Measurements from ENCODE around the gene SH3BGRL2.

Gene SH3BGRL2

DNA sequence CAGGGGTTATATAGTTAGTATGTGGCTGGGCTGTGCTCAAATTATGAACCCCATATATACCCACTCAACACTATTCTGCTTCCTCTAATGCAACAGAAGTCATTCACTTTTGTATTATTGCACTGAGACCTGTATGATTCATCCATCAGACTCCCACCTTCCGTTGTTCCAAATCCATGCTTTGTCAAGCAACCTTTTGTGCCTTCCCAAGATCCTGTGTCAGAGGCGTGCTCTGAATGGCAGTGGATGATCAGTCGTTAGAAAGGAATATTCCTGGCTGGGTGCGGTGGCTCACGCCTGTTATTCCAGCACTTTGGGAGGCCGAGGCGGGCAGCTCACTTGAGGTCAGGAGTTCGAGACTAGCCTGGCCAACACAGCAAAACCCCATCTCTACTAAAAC is 103.2 kb downstream of the SH3BGRL2 start:
- DNase-seq, result no peak
- H2AFZ ChIP-seq (ENCODE audit: low read length), result no peak overlapping the region
- no peaks in the 10 kb centered on the region for H3K9me2 ChIP-seq (replicated peaks; ENCODE audit: insufficient read depth, low read length)
- H3K9ac ChIP-seq (ENCODE audit: low read length), result no peak overlapping the region
- H3K4me1 ChIP-seq (ENCODE audit: low read length), result no peaks in the 10 kb centered on the region
- no peaks in the 10 kb centered on the region for H3K36me3 ChIP-seq (replicated peaks; ENCODE audit: insufficient read depth, low read length)
- no peak overlapping the region for H3K4me3 ChIP-seq (ENCODE audit: low read length)
- no peaks in the 10 kb centered on the region for H4K20me1 ChIP-seq (ENCODE audit: insufficient read depth, low read length)
- no peaks in the 10 kb centered on the region for H3K9me3 ChIP-seq (replicated peaks; ENCODE audit: insufficient read depth, low read length)
- no peaks in the 10 kb centered on the region for H3K79me2 ChIP-seq (ENCODE audit: low read length)
- H3F3A ChIP-seq (ENCODE audit: insufficient read depth, low read length), result no peaks in the 10 kb centered on the region
- TF ChIP-seq, protein P1, sequence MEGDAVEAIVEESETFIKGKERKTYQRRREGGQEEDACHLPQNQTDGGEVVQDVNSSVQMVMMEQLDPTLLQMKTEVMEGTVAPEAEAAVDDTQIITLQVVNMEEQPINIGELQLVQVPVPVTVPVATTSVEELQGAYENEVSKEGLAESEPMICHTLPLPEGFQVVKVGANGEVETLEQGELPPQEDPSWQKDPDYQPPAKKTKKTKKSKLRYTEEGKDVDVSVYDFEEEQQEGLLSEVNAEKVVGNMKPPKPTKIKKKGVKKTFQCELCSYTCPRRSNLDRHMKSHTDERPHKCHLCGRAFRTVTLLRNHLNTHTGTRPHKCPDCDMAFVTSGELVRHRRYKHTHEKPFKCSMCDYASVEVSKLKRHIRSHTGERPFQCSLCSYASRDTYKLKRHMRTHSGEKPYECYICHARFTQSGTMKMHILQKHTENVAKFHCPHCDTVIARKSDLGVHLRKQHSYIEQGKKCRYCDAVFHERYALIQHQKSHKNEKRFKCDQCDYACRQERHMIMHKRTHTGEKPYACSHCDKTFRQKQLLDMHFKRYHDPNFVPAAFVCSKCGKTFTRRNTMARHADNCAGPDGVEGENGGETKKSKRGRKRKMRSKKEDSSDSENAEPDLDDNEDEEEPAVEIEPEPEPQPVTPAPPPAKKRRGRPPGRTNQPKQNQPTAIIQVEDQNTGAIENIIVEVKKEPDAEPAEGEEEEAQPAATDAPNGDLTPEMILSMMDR (IDR thresholded peaks at IDR 0.05; ENCODE audit: low read length), result no peak
- TF ChIP-seq EZH2phosphoT487 (IDR thresholded peaks at IDR 0.05; ENCODE audit: low read length) (no peak), EZH2 (optimal IDR thresholded peaks at IDR 0.05; ENCODE audit: low read depth, low read length) (no peak)
- H3K4me2 ChIP-seq (ENCODE audit: low read depth, low read length), result no peak overlapping the region
- H3K27me3 ChIP-seq (replicated peaks; ENCODE audit: insufficient read depth, low read length), result no peaks in the 10 kb centered on the region
- H3K27ac ChIP-seq (ENCODE audit: low read length), result no peak overlapping the region

DNA sequence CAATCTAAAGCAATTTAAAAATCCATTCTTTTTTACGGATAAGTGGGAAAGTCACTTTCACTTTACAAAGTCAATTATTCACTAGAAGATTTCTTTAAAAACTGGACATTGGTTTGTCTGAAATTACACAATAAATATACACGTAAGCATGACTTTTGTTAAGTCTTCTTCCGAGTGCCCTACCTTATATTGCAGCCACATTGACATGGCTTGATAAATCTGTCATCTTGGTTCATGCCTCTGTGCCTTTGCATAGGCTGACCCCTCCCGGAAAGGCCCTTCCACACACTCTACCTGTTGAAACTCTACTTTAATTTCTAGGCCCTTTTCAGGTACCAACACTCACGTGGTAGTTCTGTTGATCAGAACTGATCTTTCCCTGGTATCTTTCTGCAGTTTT is 104.1 kb downstream of the SH3BGRL2 start:
- no peaks in the 10 kb centered on the region for H3K9me2 ChIP-seq (replicated peaks; ENCODE audit: insufficient read depth, low read length)
- no peak overlapping the region for H3K9ac ChIP-seq (ENCODE audit: low read length)
- H3F3A ChIP-seq (ENCODE audit: insufficient read depth, low read length), result no peaks in the 10 kb centered on the region
- H3K4me1 ChIP-seq (ENCODE audit: low read length), result no peaks in the 10 kb centered on the region
- H3K4me2 ChIP-seq (ENCODE audit: low read depth, low read length), result no peak overlapping the region
- H3K27me3 ChIP-seq (replicated peaks; ENCODE audit: insufficient read depth, low read length), result no peaks in the 10 kb centered on the region
- no peak for DNase-seq
- H3K4me3 ChIP-seq (ENCODE audit: low read length), result no peak overlapping the region
- H3K36me3 ChIP-seq (replicated peaks; ENCODE audit: insufficient read depth, low read length), result no peaks in the 10 kb centered on the region
- H3K27ac ChIP-seq (ENCODE audit: low read length), result no peak overlapping the region
- no peaks in the 10 kb centered on the region for H4K20me1 ChIP-seq (ENCODE audit: insufficient read depth, low read length)
- no peaks in the 10 kb centered on the region for H3K79me2 ChIP-seq (ENCODE audit: low read length)
- TF ChIP-seq, protein P1 (IDR thresholded peaks at IDR 0.05; ENCODE audit: low read length), result no peak
- no peak for TF ChIP-seq EZH2 (optimal IDR thresholded peaks at IDR 0.05; ENCODE audit: low read depth, low read length)
- no peak for TF ChIP-seq EZH2phosphoT487 (IDR thresholded peaks at IDR 0.05; ENCODE audit: low read length)
- H3K9me3 ChIP-seq (replicated peaks; ENCODE audit: insufficient read depth, low read length), result no peaks in the 10 kb centered on the region
- H2AFZ ChIP-seq (ENCODE audit: low read length), result no peak overlapping the region

DNA sequence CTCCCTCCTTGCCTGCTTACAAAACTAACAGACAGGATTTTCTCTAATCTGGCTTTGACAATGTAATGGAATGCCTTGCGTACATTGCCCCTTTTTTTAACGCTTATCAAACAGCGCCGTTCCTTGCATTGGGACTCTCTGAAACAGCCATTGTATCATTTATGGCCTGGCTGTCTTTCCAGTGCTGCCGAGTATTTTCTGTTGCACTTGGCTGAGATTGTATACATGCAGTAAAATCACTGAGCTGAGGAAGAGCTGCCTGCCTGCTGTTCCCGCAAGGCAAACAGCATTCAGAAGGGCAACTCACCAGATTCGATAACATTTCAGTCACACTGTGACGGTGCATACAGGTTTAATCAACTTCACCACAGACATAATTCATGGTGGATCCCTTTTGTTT is 106.0 kb downstream of the SH3BGRL2 start:
- Histone ChIP-seq H3K27me3 (replicated peaks; ENCODE audit: insufficient read depth, low read length) (no peaks in the 10 kb centered on the region), H2AFZ (ENCODE audit: low read length) (no peak overlapping the region), H3K27ac (ENCODE audit: low read length) (no peak overlapping the region), H3K36me3 (replicated peaks; ENCODE audit: insufficient read depth, low read length) (no peaks in the 10 kb centered on the region), H3K4me2 (ENCODE audit: low read depth, low read length) (no peak overlapping the region), H3K4me3 (ENCODE audit: low read length) (no peak overlapping the region), H3K4me1 (ENCODE audit: low read length) (no peaks in the 10 kb centered on the region), H3F3A (ENCODE audit: insufficient read depth, low read length) (no peaks in the 10 kb centered on the region), H4K20me1 (ENCODE audit: insufficient read depth, low read length) (no peaks in the 10 kb centered on the region), H3K9me3 (replicated peaks; ENCODE audit: insufficient read depth, low read length) (no peaks in the 10 kb centered on the region), H3K79me2 (ENCODE audit: low read length) (no peaks in the 10 kb centered on the region), H3K9me2 (replicated peaks; ENCODE audit: insufficient read depth, low read length) (no peaks in the 10 kb centered on the region), H3K9ac (ENCODE audit: low read length) (no peak overlapping the region)
- TF ChIP-seq, protein P1 (IDR thresholded peaks at IDR 0.05; ENCODE audit: low read length), result no peak
- no peak for TF ChIP-seq EZH2phosphoT487 (IDR thresholded peaks at IDR 0.05; ENCODE audit: low read length)
- no peak for TF ChIP-seq EZH2 (optimal IDR thresholded peaks at IDR 0.05; ENCODE audit: low read depth, low read length)
- DNase-seq, result no peak

Measured in MM.1S (cell line).